GM12891 (cell line): ENCODE results near the gene MOV10L1.

Source experiments
- POLR2A ChIP-seq: IDR thresholded peaks from 2 replicates; pipeline ENCODE4 v1.6.1; 2011; ENCODE audit warnings: low read depth, low read length, control low read depth
- TAF1 ChIP-seq: IDR thresholded peaks from 2 replicates; pipeline ENCODE4 v1.6.1; 2011; ENCODE audit warnings: low read depth, low read length, control low read depth

DNA sequence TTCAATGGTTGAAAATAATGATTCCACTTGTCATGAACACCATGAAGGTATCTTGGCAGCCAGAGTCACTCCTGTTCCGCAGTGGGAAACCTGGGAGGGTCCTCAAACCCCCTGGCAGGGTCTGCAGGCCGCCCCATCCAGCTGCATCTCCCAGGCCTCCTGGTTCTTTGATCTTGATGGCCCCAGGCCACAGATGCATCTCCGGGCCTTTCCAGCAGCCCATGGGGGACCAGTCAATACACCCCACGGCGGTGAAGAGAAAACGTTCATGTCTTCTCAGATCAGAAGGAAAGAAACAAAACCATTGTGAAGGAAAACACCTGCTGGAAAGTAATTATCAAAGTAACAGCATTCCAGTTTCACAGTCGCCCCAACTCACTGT is 29.9 kb upstream of the MOV10L1 start:
- TF ChIP-seq TAF1 (no peak), POLR2A (no peak)
